Endodermal cell (in vitro differentiated cells): ENCODE measurements around the gene LTBP1. TPM values are rescaled to one million over a fixed set of nuclear protein-coding genes. Genes with fewer than 3 reads are reported as not detected.

Experiments
- DNase-seq: peaks from one replicate; pipeline ENCODE4 v3.0.0-alpha.2; 2017
- H3K27ac ChIP-seq: 2 replicates; pipeline ENCODE4 v1.5.1; 2013; ENCODE audit warnings: mild to moderate bottlenecking, low read depth, low read length, moderate library complexity
- H3K27me3 ChIP-seq: 2 replicates; pipeline ENCODE4 v1.6.1; 2013; ENCODE audit warnings: mild to moderate bottlenecking, low read length, moderate library complexity; ENCODE audit not compliant: insufficient read depth, control insufficient read depth, poor library complexity, severe bottlenecking
- H3K36me3 ChIP-seq: 2 replicates; pipeline ENCODE4 v1.7.0; 2013; ENCODE audit warnings: mild to moderate bottlenecking, low read length, moderate library complexity; ENCODE audit not compliant: control insufficient read depth, insufficient read depth
- H3K4me1 ChIP-seq: one replicate; pipeline ENCODE4 v1.7.0; 2013; ENCODE audit warnings: low read length; ENCODE audit not compliant: control insufficient read depth, insufficient read depth
- H3K4me3 ChIP-seq: 2 replicates; pipeline ENCODE4 v1.5.1; 2013; ENCODE audit warnings: mild to moderate bottlenecking, low read length, moderate library complexity
- H3K9ac ChIP-seq: 2 replicates; pipeline ENCODE4 v1.6.1; 2013; ENCODE audit warnings: mild to moderate bottlenecking, low read length, moderate library complexity; ENCODE audit not compliant: poor library complexity, severe bottlenecking; ENCODE audit errors: extremely low read depth
- H3K9me3 ChIP-seq: 2 replicates; pipeline ENCODE4 v1.6.1; 2013; ENCODE audit warnings: mild to moderate bottlenecking, low read length, moderate library complexity; ENCODE audit not compliant: control insufficient read depth
- H3K27ac Mint-ChIP-seq: 2 replicates; pipeline ENCODE4 v1.8.0; 2020; ENCODE audit warnings: mixed read lengths
- H3K27me3 Mint-ChIP-seq: 2 replicates; pipeline ENCODE4 v1.8.0; 2021; ENCODE audit warnings: mild to moderate bottlenecking, mixed read lengths; ENCODE audit not compliant: insufficient read depth
- H3K36me3 Mint-ChIP-seq: 2 replicates; pipeline ENCODE4 v1.8.0; 2020; ENCODE audit warnings: low read depth, mixed read lengths
- H3K4me1 Mint-ChIP-seq: 2 replicates; pipeline ENCODE4 v1.8.0; 2020; ENCODE audit warnings: mixed read lengths
- H3K4me3 Mint-ChIP-seq: 2 replicates; pipeline ENCODE4 v1.8.0; 2020; ENCODE audit warnings: mild to moderate bottlenecking, moderate library complexity, mixed read lengths
- H3K9me3 Mint-ChIP-seq: 2 replicates; pipeline ENCODE4 v1.8.0; 2020; ENCODE audit warnings: mild to moderate bottlenecking, mixed read lengths
- CTCF ChIP-seq: fragments of 200-600 bp; sonication (generic); conservative IDR thresholded peaks from 2 replicates; pipeline ENCODE4 v1.5.0; 2021; ENCODE audit warnings: antibody characterized with exemption, mild to moderate bottlenecking
- WGBS, 2 experiments: methylation state at CpG; one replicate each; pipeline versions ENCODE4 v1.1.5 to v1.1.7; 2013; ENCODE audit warnings: missing lambda C conversion rate in 2 of 2, mixed read lengths in 1 of 2; ENCODE audit not compliant: insufficient coverage in 1 of 2, insufficient read length in 1 of 2; 5-methylcytosine and 5-hydroxymethylcytosine counted together
- total RNA-seq, 2 donors: library from RNA; stranded (reverse); fragmentation: NEBNext Ultra II Directional in 1 of 2; extraction: Animal tissue kit (Norgen Biotek cat#: 25700) in 1 of 2; gene quantifications; 2 replicates in 1 of 2; 3 replicates in 1 of 2; pipeline ENCODE4 v1.2.1, GENCODE V29; 2021

The LTBP1 gene
- total RNA-seq, 2 donors from 2014 or later = 43.2 to 43.4 TPM

DNA sequence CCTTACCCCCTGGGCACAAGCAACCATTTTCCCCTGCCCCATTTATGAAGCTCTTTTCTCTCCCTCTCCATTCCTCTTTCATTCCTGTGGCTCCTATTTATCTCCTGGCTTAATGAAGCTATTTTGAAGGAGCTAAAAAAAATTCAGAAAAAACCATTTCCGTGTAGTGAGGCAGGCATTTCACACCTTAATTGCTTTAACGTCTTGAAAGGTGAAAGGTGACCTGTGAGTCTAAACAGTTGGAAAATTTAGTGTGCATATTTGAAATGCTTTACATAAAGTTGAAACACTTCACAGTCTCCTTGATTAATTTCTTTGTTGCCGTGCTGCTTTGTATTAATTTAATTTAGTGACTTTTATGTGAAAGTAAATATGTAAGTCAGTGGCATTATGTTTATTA lies 83.6 kb downstream of the LTBP1 start:
- no peak for DNase-seq
- Mint-ChIP-seq H3K27ac (peak overlapping the region; percentile 27), H3K4me1 (peaks cover 4% of the 10 kb centered on the region), H3K9me3 (no peaks in the 10 kb centered on the region), H3K36me3 (no peaks in the 10 kb centered on the region), H3K4me3 (no peak overlapping the region), H3K27me3 (no peaks in the 10 kb centered on the region)
- no peak overlapping the region for H3K9ac ChIP-seq
- H3K27ac ChIP-seq = no peak overlapping the region
- 62 to 74% methylated on average over 2 to 3 of the region's 3 CpGs for WGBS, 2 experiments
- no peaks in the 10 kb centered on the region for H3K36me3 ChIP-seq
- H3K9me3 ChIP-seq = no peaks in the 10 kb centered on the region
- TF ChIP-seq CTCF = no peak
- H3K4me1 ChIP-seq = no peaks in the 10 kb centered on the region
- no peak overlapping the region for H3K4me3 ChIP-seq
- H3K27me3 ChIP-seq = no peaks in the 10 kb centered on the region

DNA sequence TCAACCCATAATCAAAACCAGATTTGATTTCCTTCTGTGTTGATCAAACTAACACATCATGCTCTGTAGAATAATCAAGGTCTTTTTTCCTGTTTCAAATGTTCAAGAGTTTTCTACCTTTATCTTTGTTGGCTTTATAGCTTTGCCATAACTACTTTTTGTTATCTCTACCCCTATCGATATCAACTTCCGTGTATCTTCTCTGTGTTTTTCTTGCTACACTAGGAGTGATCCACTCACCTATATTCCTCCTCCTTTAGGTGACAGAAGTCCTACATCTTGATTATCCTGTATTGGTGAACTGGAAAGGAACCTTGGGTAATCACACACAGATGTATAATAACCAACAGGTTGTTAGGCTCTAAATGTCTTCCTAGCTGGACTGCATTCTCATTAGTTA lies 85.5 kb downstream of the LTBP1 start:
- Mint-ChIP-seq H3K27me3 (no peaks in the 10 kb centered on the region), H3K36me3 (no peaks in the 10 kb centered on the region), H3K4me3 (no peak overlapping the region), H3K4me1 (peaks cover 4% of the 10 kb centered on the region), H3K9me3 (no peaks in the 10 kb centered on the region), H3K27ac (no peak overlapping the region)
- 97 to 100% methylated on average over 2 of the region's 2 CpGs for WGBS, 2 experiments
- Histone ChIP-seq H3K4me1 (no peaks in the 10 kb centered on the region), H3K36me3 (no peaks in the 10 kb centered on the region), H3K9ac (no peak overlapping the region), H3K27ac (no peak overlapping the region), H3K4me3 (no peak overlapping the region), H3K9me3 (no peaks in the 10 kb centered on the region), H3K27me3 (no peaks in the 10 kb centered on the region)
- TF ChIP-seq CTCF = no peak
- DNase-seq = no peak

DNA sequence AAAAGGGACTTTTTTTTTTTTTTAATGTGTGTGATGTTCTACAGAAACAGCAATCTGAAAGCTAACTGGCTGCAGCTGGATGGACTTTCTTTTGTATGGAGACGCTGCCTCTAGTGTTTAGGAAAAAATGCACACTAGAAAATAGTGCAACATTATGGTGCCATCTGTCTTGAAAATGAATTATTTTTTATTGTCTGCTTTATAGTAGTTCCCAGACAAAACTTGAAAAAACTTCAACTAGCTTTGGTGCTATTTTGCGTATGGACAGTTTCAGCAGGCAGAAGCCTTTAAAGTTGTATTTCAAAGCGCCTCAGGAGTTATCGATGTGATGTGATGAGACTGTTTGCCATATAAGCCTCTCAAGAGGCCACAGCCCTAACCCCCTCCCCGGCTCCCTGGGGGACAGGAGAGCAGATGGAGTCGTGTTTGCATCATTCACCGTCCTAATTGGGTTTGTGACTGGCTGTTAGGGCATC lies 86.9 kb downstream of the LTBP1 start:
- no peak for DNase-seq
- TF ChIP-seq CTCF = peak; percentile 64
- H3K4me3 Mint-ChIP-seq = no peak overlapping the region
- H3K9me3 ChIP-seq = no peaks in the 10 kb centered on the region
- no peak overlapping the region for H3K9ac ChIP-seq
- no peak overlapping the region for H3K4me3 ChIP-seq
- H3K27ac Mint-ChIP-seq = no peak overlapping the region
- peak overlapping the region; percentile 4 for H3K27ac ChIP-seq
- no peaks in the 10 kb centered on the region for H3K4me1 ChIP-seq
- H3K4me1 Mint-ChIP-seq = peaks cover 9% of the 10 kb centered on the region
- no peaks in the 10 kb centered on the region for H3K27me3 ChIP-seq
- WGBS, 2 experiments = 71 to 89% methylated on average over 3 to 7 of the region's 7 CpGs
- H3K36me3 ChIP-seq = no peaks in the 10 kb centered on the region
- no peaks in the 10 kb centered on the region for H3K9me3 Mint-ChIP-seq
- H3K27me3 Mint-ChIP-seq = no peaks in the 10 kb centered on the region
- no peaks in the 10 kb centered on the region for H3K36me3 Mint-ChIP-seq
